GM10847 (cell line): ENCODE measurements around the gene SLC8A1.

ENCODE experiments used
- POLR2A ChIP-seq: IDR thresholded peaks from 2 replicates; pipeline ENCODE4 v1.6.1; 2011; ENCODE audit not compliant: insufficient read length; ENCODE audit errors: extremely low read depth

SLC8A1 gene

DNA sequence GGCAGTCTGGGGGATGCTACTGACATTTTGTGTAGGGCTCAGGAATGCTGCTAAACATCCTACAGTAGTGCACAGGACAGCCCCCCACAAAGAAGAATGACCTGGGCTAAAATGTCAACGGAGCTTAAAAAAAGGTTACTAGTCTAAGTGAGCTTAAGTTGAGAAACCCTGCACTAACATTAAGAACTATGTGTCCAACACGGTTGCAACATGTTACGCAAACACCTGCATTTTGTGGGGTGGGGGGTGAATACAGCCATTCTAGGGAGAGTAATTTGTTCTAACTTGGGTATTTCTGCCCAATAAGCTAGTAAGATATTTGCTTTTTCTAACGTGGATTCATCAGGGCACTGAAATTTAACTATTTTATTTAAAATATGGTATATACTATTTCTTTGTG is 57.9 kb downstream of the SLC8A1 start:
- TF ChIP-seq POLR2A, result no peak

DNA sequence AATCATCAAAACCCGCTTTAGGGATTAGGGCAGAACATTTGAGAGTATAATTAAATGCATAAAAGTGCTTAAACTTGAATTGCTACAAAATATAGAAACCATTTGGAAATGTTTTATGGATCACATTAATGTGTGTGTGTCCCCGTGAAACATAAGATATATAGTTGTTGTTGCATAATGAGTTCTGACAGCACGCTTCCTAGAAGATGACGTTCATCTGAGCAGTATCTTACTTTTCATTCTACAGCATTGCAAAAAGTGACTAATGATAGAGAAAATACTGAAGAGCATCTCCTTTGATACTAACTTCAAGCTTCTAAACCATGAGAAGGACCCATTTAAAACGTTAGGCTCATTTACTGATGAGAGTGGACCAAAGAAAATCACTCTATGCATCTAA is 63.7 kb downstream of the SLC8A1 start:
- TF ChIP-seq POLR2A, result no peak

DNA sequence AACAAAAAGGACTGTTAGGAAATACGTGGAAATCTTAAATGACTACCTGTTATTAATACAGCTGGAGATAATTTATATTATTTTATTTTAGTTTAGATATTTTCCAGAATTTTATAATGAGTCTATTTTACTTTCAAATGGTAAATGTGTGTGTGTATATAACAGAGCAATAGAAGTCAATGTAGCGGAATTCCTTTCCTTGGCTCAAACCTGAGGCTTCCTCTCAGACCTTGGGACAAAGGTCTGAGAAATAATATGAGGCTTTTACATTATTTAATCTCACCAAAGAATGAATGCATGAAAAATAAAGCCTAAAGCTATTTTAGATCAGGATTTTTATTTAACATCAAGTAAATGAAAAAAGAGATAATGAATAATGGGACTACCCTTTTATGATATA is 65.7 kb downstream of the SLC8A1 start:
- no peak for TF ChIP-seq POLR2A

DNA sequence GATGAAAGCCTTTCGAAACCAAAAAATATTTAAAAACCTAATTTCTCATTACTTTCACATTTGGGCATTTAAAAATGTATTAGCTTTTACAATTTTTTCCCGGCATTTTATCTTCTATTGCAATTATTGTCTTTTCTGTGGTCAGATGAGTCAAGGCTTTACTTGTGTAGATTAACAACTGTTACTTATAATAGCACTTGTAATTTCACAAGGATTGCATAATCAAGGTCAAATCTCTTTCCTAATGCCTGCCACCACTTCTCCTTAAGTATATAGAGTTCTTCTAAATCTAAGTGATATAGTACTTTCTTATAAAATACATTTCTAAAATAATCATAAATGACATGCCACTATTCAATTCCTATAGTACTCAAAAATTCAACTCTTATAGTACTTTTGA is 67.2 kb downstream of the SLC8A1 start:
- TF ChIP-seq POLR2A, result no peak

DNA sequence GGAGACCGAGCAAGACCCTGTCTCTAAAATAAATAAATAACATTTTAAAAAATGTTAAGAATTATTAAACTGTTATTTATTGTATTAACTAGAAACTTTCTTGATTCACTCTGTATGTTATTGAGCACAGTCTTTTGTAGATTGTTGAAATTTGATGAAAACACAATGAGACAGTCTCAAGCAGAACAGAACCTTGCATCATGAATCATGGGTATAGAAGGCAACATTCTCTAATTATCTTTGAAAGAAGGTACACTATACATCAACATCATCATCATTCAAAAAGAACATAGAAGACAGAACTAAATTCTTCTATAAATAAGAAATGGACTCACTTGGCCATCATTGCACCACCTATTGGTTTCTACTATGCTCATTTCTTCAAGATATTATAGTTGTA is 67.7 kb downstream of the SLC8A1 start:
- no peak for TF ChIP-seq POLR2A

DNA sequence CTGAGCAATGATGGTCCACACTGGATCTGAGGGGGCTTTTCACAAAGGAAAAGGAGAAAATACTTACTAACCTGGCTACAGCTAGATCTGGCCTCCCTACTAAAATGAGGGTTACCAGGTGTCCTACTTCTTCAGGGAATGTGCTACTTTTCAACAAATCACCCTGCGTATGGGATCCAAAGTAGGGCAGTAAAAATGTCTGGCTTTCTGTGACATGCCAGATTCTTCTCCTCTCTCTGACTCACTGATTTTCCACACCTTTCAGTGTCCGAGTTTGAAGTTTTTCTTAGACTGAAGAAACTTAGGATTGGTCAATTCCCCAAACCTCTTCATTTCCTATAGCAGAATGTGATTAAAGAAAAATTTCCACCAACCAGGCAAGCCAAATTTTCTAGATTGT is 71.2 kb downstream of the SLC8A1 start:
- no peak for TF ChIP-seq POLR2A

DNA sequence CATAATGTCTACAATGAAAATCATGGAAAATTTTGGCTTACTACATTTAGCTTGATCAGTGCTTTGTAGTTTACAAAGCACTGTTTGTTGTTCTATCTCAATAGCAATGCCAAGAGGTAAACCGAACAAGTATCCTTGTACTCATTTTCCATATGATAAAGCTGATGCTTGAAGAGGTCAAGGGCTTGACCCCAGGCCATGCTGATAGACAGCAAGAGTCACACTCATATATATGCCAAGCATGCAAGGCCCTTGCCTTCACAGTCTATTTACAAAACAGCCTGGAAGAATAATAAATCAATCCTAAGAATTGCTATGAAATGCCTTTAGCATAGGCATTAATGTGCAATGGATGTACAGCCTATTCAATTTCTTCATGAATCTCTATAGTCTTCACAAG is 71.8 kb downstream of the SLC8A1 start:
- TF ChIP-seq POLR2A, result no peak

DNA sequence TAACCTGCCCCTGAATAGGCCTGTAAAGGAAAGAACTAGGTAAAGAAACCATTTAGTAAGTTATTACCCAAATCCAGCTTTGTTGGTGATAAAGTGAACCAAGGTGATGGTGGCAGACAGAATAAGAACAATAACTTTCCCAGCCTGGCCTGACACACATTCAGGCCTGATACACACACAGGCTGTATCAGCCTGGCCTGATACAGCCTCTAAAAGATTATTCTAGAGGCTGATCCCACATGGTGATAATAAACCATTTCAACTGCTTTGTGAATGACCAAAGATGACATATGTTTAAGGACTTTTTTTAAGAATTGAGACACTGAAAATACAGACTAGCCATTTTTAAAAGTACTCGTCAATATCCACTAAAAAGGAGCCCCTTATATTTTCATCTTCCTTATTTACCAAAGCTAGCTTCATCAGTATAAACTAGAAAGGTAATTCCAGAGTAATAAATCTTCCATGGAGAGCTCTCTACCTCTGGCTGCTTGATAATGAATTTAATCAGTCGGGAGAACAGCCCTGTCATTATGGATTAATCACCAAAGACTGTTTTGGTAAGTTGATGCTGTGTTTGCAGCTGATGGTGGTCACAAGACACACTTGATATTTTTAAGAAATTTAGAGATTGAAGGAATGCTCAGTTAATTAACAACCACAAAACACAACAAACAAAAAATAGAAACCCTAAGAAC is 77.2 kb downstream of the SLC8A1 start:
- no peak for TF ChIP-seq POLR2A

DNA sequence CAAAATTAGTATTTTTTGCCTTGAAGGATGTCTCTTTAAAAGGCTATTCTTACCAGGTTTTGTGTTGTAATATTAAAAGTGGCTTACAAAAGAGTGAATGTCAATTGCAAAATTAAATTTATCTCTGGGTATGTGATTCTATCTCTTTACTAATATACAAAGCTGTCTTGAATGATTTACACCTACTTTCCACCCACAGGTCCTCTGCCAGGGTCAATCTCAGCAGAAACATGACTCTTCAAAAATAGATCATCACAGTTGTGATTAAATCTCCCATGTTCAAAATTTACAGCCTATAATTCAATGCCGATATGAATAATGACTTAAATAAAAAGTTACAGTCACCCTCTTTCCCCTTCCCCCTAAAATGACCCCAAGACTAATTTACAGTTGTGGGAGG is 78.8 kb downstream of the SLC8A1 start:
- no peak for TF ChIP-seq POLR2A

DNA sequence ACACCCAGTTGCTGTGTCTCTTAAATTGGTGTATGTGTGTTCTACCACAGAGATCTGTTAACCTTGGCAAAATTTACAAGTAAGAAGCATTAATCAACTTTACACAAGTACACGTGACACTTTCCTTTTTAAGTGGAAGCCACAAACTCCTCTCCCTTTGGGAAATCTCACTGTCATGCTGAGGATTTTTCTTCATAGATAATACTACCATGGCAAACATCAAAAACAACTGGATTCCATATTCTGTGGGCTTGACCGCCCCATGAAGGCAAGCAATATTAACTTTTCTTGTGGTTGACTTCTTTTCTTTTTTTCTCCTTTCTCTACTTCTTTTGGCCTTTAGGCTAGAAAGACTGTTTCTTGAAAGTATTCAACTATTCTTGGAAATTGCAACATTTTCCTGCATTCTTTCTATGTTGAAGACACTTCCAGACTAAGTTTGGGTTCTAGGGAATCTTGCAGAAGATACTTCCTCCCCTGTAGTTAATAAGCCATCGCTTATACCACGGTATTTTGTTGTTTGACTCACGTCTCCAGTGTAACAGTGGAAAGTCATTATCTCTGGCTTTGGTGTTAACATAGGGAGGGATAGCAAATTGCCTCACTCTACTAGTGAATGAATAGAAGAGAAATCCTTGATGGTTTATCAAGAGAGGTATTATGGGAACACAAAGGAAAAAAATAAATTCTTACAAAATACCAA is 79.5 kb downstream of the SLC8A1 start:
- no peak for TF ChIP-seq POLR2A

DNA sequence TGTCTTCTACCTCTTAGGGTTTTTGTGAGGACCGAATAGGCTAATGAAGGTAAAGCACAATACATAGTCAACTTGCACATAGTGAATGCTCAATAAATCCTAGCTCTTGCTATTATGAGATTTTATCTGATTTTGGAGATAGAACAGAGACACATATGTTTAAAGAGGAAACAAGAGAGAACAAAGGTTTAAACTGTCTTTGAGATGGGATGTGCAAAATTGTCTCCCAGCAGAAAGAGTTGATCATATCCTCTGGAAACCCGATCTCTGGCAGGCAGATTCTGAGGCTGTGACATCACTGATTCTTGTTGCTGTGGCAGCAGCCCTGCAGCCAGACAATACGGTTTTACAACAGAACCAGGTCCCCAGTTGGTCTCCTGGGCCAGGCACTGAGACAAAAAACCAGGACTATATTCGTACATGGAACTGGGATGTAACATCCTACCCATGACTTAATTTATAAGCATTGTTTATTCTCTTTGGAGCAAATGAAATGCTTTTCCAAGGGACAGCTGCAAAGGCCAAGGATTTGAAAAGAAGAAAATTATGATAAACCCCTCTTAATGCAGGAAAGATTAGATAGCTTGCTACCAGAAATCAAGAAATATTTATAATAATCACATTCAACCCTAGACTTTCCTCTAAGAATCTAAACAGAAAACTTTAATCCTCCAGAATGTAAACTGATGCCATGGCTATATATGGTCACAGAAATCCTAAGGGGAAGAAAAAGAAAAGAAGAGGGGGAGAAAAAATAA is 80.2 kb downstream of the SLC8A1 start:
- no peak for TF ChIP-seq POLR2A

DNA sequence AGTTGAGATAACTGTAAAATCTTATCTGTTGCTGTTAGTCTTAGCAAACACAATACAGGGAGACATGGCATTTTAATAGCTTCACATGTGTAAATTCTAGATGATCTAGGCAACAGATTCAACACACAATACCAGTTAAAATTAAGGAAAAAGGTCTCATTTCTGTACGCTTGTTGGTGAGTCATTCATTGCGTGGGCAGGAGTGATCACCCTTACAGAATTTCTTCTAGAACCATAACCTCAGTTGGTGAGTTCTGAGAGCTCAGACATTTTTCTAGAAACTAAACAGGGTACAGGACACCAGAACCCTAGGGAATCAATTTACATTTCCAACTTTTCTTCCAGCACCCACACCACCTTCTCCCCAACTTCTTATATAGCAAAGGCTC is 81.9 kb downstream of the SLC8A1 start:
- TF ChIP-seq POLR2A, result no peak

DNA sequence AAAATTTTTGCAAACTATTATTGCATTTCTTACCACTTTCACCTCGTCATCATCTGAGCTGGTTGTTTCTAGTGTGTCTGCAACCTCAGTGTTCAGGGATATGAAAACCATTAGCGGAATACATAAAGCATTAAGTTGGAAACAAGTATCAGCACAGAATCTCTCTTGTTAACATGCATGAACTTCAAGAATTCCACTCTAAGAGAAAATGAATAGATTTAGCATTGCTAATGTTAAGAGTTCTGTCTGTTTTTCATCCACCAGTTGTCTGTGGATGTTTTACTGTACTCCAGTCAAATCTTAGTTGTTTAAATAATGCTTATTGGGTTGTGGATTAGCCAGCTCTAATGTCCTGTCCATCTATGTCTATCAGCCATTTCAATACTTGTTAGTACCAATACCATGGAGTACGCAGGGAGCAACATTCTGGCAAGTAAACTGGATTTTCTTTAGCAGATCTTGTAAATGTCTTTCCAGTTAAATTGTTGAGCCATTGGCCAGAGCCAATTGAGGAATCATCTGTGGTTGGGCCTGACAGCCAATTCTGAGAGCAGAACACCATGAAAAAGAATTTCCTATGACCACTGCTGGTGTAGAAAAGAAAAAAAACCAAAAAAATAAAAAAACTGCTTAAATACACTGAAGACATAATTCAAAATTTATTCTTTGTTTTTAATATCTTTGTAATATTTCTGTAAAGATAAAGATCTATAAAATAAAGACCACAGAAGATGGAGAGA is 82.5 kb downstream of the SLC8A1 start:
- no peak for TF ChIP-seq POLR2A

DNA sequence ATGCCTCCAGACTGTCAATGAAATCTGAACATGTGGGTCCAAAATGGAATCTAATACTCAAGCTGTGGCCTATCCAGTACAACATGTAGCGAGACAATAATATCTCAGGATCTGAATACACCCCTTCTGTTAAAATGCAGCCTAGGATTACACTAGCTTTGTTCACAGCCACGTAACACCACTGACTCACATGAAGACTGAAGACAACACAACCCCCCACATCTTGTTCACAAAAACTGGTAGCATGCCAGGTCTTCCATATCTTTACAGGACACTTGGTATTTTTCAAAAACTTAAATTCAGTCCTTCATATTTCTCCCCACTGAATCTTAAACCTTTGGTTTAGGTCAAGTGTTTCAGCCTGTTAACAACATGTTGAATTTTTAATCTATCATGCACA is 84.2 kb downstream of the SLC8A1 start:
- TF ChIP-seq POLR2A, result no peak

DNA sequence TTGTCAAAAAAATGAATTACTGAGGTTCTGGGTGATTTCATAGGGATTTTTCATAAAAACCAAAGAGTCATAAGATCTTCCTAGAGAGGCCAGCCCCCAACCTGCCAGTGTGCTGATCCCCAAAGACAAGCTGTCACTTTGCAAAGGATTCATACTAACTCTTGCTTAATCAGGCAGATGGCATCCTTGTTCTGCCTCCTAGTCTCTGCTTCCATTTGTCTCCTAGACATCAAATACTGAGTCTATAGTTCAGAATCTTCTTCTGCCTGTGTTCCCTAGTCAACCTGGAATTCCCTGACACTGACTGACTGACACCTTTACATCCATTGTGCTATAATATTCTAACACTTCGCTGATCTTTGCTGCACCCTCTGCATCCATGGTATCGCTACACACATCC is 84.9 kb downstream of the SLC8A1 start:
- no peak for TF ChIP-seq POLR2A
